ENCODE measurements around the gene PLEKHH3. TPM values are rescaled to one million over a fixed set of nuclear protein-coding genes. Genes with fewer than 3 reads are reported as not detected.

PLEKHH3 gene
- total and polyA plus RNA-seq, 10 of the 15 experiments (the other 5 are each of a cell fraction or from before 2014, with no cell fraction given) = 0.31 to 38.0 (median 11.0) TPM

DNA sequence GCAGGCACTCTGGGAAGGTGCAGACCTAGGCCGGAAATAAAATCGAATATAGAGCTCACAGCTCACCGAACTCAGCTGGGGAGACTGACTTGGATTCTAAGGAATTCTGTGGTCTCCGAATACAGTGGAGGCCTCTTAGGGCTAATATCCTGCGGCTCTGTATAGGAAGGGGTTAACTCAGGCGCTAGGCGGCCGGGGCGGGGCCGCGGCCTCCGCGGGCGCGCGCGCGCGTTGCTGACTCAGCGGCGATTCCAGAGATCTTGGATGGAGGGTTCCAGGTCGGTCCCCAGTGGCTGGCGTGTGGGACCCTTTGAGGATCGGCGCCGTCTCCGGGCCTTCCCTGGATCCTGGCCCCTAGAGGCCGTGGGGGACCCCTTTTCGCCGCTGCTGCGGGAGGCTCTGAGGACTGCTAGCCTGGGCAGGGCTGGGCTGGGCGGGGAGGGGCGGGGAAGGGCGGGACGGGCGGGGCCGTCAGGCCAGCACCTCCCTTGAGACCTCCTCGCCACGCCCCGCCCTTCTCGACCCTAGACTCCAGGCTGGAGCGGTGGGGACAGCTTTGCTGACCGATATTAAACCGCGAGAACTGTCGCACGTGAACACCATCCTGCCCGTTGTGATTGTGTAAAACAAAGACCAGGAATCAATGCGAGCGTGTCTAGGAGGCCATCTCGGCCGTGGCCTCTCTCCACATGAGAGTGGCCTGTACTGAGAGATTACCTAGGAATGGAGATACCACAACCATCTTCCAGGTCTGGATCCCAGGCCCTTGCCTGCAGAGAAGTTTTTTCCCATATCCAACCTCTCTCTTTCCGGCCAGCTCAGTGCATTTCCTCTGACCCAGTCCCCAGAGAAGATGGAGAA lies 1.4 kb upstream of the PLEKHH3 start (continued):
- no peak; the same call in 1 of the 2 replicates for TF ChIP-seq NRF1 (conservative IDR thresholded peaks at IDR 0.05; ENCODE audit: low read depth, low read length)
- TF ChIP-seq NR2C1 (IDR thresholded peaks at IDR 0.05) = no peak
- peak; percentile 28; the same call in 1 of the 2 replicates for TF ChIP-seq TCF12 (IDR thresholded peaks at IDR 0.05; ENCODE audit: low read depth, low read length)
- no peak for TF ChIP-seq MEF2A (IDR thresholded peaks at IDR 0.05; ENCODE audit: insufficient read depth, low read depth, low read length)
- no peak for TF ChIP-seq ZNF622 (IDR thresholded peaks at IDR 0.05)
- TF ChIP-seq, protein P1, sequence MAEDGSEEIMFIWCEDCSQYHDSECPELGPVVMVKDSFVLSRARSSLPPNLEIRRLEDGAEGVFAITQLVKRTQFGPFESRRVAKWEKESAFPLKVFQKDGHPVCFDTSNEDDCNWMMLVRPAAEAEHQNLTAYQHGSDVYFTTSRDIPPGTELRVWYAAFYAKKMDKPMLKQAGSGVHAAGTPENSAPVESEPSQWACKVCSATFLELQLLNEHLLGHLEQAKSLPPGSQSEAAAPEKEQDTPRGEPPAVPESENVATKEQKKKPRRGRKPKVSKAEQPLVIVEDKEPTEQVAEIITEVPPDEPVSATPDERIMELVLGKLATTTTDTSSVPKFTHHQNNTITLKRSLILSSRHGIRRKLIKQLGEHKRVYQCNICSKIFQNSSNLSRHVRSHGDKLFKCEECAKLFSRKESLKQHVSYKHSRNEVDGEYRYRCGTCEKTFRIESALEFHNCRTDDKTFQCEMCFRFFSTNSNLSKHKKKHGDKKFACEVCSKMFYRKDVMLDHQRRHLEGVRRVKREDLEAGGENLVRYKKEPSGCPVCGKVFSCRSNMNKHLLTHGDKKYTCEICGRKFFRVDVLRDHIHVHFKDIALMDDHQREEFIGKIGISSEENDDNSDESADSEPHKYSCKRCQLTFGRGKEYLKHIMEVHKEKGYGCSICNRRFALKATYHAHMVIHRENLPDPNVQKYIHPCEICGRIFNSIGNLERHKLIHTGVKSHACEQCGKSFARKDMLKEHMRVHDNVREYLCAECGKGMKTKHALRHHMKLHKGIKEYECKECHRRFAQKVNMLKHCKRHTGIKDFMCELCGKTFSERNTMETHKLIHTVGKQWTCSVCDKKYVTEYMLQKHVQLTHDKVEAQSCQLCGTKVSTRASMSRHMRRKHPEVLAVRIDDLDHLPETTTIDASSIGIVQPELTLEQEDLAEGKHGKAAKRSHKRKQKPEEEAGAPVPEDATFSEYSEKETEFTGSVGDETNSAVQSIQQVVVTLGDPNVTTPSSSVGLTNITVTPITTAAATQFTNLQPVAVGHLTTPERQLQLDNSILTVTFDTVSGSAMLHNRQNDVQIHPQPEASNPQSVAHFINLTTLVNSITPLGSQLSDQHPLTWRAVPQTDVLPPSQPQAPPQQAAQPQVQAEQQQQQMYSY (CRISPR knock-in tag; IDR thresholded peaks at IDR 0.05) = no peak
- TF ChIP-seq LARP7 (IDR thresholded peaks at IDR 0.05) = no peak; the same call in 1 of the 2 replicates
- TF ChIP-seq, protein P2, sequence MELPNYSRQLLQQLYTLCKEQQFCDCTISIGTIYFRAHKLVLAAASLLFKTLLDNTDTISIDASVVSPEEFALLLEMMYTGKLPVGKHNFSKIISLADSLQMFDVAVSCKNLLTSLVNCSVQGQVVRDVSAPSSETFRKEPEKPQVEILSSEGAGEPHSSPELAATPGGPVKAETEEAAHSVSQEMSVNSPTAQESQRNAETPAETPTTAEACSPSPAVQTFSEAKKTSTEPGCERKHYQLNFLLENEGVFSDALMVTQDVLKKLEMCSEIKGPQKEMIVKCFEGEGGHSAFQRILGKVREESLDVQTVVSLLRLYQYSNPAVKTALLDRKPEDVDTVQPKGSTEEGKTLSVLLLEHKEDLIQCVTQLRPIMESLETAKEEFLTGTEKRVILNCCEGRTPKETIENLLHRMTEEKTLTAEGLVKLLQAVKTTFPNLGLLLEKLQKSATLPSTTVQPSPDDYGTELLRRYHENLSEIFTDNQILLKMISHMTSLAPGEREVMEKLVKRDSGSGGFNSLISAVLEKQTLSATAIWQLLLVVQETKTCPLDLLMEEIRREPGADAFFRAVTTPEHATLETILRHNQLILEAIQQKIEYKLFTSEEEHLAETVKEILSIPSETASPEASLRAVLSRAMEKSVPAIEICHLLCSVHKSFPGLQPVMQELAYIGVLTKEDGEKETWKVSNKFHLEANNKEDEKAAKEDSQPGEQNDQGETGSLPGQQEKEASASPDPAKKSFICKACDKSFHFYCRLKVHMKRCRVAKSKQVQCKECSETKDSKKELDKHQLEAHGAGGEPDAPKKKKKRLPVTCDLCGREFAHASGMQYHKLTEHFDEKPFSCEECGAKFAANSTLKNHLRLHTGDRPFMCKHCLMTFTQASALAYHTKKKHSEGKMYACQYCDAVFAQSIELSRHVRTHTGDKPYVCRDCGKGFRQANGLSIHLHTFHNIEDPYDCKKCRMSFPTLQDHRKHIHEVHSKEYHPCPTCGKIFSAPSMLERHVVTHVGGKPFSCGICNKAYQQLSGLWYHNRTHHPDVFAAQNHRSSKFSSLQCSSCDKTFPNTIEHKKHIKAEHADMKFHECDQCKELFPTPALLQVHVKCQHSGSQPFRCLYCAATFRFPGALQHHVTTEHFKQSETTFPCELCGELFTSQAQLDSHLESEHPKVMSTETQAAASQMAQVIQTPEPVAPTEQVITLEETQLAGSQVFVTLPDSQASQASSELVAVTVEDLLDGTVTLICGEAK (IDR thresholded peaks at IDR 0.05; ENCODE audit: borderline replicate concordance) = no peak
- TF ChIP-seq ATF7 (IDR thresholded peaks at IDR 0.05; ENCODE audit: low read depth) = no peak
- no peak for TF ChIP-seq NFYA (IDR thresholded peaks at IDR 0.05; ENCODE audit: borderline replicate concordance, low read depth, low read length)
- TF ChIP-seq HDAC6 (IDR thresholded peaks at IDR 0.05; ENCODE audit: unreplicated experiment) = no peak
- TF ChIP-seq ZNF217 (IDR thresholded peaks at IDR 0.05) = no peak
- TF ChIP-seq CBFB (IDR thresholded peaks at IDR 0.05; ENCODE audit: low read depth) = no peak
- TF ChIP-seq BHLHE40 (IDR thresholded peaks at IDR 0.05; ENCODE audit: borderline replicate concordance in 1 of 2, low read depth in 2 of 2, low read length in 1 of 2) = peak; percentile 88 to 94
- TF ChIP-seq ZNF274 (IDR thresholded peaks at IDR 0.05; ENCODE audit: insufficient read depth, insufficient read length) = no peak
- TF ChIP-seq FOXM1 (IDR thresholded peaks at IDR 0.05; ENCODE audit: low read depth, low read length) = no peak
- TF ChIP-seq, protein P3, sequence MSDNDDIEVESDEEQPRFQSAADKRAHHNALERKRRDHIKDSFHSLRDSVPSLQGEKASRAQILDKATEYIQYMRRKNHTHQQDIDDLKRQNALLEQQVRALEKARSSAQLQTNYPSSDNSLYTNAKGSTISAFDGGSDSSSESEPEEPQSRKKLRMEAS (IDR thresholded peaks at IDR 0.05; ENCODE audit: low read depth, low read length) = no peak
- no peak for TF ChIP-seq HCFC1 (IDR thresholded peaks at IDR 0.05; ENCODE audit: low read length)
- TF ChIP-seq, protein P4, sequence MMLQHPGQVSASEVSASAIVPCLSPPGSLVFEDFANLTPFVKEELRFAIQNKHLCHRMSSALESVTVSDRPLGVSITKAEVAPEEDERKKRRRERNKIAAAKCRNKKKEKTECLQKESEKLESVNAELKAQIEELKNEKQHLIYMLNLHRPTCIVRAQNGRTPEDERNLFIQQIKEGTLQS (IDR thresholded peaks at IDR 0.05; ENCODE audit: borderline replicate concordance, extremely low read depth, low read depth, low read length) = no peak
- no peak for TF ChIP-seq EZH2 (IDR thresholded peaks at IDR 0.05; ENCODE audit: borderline replicate concordance, control insufficient read depth, low read depth, low read length)
- no peak for TF ChIP-seq CBX5 (IDR thresholded peaks at IDR 0.05; ENCODE audit: low read depth)
